Fibroblast of peridontal ligament (primary cell): ENCODE measurements around the gene SELENOS.
"Not testable (repeated sequence)": the region's sequence is repeated elsewhere in the genome, so short reads cannot be mapped to it uniquely, and the experiment has no call there.

Experiments used
- DNase-seq: peaks from one replicate; pipeline ENCODE4 v3.0.0-alpha.2; 2010; ENCODE audit errors: extremely low read depth

SELENOS gene

GRCh38 chr15:101309436-101310160, 32.3 kb upstream of the SELENOS start:
- no peak for DNase-seq

- no peak for DNase-seq
Observed at GRCh38 chr15:101308604-101309435, 31.5 kb upstream of the SELENOS start.

GRCh38 chr15:101307897-101308603, 30.8 kb upstream of the SELENOS start:
- DNase-seq = no peak

GRCh38 chr15:101307048-101307896, 30.0 kb upstream of the SELENOS start:
- DNase-seq = no peak

- DNase-seq = no peak
Observed at GRCh38 chr15:101306341-101307047, 29.2 kb upstream of the SELENOS start.

- no peak for DNase-seq
Observed at GRCh38 chr15:101305820-101306255, 28.6 kb upstream of the SELENOS start.

- no peak for DNase-seq
Observed at GRCh38 chr15:101303408-101303807, 26.1 kb upstream of the SELENOS start.

- DNase-seq = no peak
Observed at GRCh38 chr15:101296418-101297405, 19.4 kb upstream of the SELENOS start.

- peak; percentile 28 for DNase-seq
Observed at GRCh38 chr15:101295607-101296161, 18.4 kb upstream of the SELENOS start.

- peak; percentile 90 for DNase-seq
Observed at GRCh38 chr15:101294731-101295606, 17.7 kb upstream of the SELENOS start, which contains the start of gene SNRPA1. TSS of gene SNRPA1 (minus strand) at chr15:101295248. CDS start at chr15:101295178, 70 bp downstream.

GRCh38 chr15:101293122-101293521, 15.8 kb upstream of the SELENOS start:
- no peak for DNase-seq

- peak; percentile 69 for DNase-seq
Observed at GRCh38 chr15:101288905-101289513, 11.7 kb upstream of the SELENOS start.

GRCh38 chr15:101287342-101287741, 10.1 kb upstream of the SELENOS start:
- not testable (repeated sequence) for DNase-seq

- DNase-seq = no peak
Observed at GRCh38 chr15:101286471-101287114, 9.3 kb upstream of the SELENOS start.

- no peak for DNase-seq
Observed at GRCh38 chr15:101283931-101284330, 6.6 kb upstream of the SELENOS start.

GRCh38 chr15:101280007-101280406, 2.7 kb upstream of the SELENOS start:
- DNase-seq = no peak

- DNase-seq = no peak
Observed at GRCh38 chr15:101277943-101278564, 769 bp upstream of the SELENOS start.
